ENCODE measurements around the gene DCTN5. TPM values are rescaled to one million over a fixed set of nuclear protein-coding genes. Genes with fewer than 3 reads are reported as not detected.
"Not testable (repeated sequence)": the region's sequence is repeated elsewhere in the genome, so short reads cannot be mapped to it uniquely, and the experiment has no call there.

DCTN5 gene
- polyA plus RNA-seq, 1 donor: 36.6 TPM

DNA sequence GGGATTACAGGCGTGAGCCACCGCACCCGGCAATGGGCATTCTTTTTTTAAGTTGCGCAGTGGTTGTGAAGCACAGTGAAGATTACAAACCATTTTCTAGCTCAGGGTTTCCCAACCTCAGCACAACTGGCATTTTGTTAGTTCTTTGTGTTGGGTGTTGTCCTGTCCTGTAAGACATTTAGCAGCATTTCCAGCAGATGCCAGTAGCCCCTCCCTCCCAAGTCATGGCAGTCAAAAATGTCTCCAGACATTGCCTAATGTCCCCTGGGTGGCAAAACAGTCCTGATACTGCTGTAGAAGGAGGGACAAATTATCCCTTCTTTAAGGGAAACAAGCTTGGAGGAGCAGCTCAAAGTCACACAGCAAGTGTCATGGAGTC is 53.0 kb downstream of the DCTN5 start:
- DNase-seq: no peak

DNA sequence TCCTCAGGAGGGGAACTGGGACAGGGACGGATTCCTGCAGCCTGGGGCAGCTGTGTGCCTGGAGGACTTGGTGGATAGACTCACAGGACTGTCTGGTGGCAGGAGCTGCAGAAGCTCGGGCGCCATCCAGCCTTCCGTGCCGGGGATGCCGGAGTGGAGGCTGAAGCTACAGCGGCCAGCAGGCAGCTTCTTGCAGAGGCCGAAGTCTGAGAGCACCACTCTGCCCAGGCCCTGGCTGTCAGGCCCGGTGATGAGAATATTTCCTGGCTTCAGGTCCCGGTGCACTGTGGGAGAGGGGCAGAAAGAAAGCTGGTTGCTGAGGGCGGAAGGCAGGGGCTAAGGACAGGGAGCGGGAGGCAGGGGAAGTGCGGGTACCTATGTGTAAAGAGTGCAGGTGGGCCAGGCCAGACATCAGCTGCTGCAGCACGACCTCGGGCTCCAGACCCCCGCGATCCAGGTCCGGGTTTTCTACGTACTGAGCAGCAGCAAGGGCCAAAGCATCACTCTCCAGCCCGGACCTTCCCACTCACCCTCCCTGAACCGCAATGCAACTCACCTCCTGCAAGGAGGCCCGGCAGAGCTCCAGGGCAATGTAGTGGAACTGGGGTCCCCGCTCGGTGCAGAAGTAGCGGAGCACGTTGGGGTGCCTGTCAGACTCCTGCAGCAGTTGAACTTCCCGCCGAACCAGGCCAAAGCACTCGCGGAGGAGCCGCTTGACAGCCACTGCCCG is 53.5 kb downstream of the DCTN5 start:
- DNase-seq: peak; percentile 15

DNA sequence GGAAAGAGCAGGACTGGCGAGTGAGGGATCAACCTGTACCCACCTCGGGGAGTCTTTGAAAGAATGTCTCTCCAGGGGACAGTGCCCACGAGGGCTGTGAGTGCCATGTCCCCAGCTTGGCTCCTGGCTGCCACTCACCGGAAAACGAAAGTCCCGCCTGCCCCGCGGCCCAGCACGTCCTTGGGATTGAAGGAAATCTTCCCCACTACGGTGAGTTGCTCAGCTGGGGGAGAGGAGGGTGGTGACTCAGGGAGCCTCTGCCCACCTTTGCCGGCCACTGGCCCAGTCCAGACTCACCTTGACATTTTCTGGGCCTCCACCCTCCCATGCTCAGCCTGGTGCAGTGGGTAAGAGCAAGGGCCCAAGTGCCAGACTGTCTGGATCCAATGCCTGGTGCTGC is 54.5 kb downstream of the DCTN5 start:
- DNase-seq: no peak

DNA sequence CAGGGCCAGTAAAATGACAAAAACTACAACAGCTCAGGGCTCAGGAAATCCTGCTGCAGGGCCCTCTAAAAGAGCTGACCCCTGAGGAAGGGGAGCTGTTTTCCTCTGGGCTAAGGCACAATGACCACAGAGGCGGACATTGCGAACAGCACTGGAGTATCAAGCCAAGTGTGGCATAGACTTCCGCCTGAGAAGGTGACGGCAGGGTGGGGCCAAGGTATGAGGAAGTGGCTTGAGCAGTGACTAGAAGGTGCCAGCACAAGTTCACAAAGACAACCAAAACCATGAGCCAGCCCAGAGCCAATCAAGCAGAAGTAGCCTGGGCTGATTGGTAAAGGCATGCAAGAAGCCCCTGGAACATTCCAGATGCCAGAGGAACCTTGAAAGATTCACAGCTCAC is 57.8 kb downstream of the DCTN5 start:
- DNase-seq: no peak

DNA sequence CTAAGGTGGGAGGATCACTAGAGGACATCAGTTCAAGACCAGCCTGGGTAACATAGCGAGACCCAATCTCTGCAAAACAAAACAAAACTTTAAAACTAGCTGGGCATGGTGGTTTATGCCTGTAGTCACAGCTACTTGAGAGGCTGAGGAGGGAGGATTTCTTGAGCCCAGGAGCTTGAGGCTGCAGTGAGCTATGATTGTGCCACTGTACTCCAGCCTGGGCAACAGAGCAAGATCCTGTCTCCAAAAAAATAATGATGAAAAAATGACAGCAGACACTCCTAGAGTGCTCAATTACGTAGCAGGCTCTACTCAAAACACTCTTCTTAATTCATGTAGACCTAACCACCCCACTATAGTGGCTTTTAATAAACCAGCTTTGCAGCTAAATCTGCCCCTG is 58.8 kb downstream of the DCTN5 start:
- no peak for DNase-seq

DNA sequence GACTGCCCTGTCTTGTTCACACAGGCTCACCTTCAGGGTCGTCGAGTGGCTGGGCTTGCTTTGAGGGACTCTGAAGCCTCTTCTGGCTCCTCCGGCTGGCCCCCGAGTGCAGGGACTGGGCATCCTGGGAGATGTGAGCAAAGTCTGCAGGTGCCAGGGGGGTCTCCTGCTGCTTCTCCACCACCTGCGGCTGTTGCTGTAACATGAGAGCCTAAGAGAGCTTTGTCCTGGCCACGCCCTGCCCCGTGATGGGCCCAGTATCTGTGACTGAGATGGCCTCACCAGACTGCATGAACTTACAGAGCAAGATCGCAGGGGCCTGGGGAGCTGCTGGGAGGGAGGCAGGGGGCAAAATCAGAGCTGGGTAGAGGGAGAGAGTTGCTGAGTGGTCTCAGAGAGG is 59.2 kb downstream of the DCTN5 start:
- no peak for DNase-seq

DNA sequence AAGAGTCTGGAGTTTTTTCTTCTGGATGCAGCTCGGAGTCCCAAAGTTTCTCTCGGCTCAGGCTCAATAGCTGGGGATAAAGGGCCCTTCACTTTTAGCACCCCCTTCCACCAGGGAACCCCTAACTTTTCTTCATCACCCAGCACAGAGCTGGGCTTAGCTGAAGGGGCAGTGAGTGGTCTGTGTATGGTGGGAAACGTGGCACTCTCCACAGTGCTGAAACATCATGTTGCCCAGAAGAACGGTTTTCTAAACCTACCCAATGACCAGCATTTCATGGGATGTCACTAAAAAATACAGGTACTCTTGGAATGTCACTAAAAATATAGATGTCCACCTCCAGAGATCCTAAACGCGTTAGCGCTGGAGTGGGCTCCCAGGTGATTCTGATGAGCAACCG is 59.8 kb downstream of the DCTN5 start:
- no peak for DNase-seq

DNA sequence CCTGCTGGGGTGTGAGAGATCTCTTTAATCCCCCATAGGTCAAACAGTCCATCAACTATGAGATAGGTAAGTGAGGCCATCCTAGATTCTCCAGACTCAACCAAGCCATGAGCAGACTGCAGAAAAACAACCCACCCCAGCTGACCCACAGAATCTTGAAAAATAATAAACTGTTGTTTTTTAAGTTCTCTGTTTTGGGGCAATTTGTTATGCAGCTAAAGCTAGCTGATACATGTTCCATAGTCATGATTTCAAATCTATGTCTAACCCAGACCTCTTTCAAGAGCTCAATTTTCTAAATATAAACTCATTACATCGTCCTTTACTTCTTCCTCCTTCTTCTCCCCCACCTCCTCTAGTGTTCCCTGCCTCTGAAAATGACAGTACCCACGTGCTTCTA is 61.7 kb downstream of the DCTN5 start:
- no peak for DNase-seq

DNA sequence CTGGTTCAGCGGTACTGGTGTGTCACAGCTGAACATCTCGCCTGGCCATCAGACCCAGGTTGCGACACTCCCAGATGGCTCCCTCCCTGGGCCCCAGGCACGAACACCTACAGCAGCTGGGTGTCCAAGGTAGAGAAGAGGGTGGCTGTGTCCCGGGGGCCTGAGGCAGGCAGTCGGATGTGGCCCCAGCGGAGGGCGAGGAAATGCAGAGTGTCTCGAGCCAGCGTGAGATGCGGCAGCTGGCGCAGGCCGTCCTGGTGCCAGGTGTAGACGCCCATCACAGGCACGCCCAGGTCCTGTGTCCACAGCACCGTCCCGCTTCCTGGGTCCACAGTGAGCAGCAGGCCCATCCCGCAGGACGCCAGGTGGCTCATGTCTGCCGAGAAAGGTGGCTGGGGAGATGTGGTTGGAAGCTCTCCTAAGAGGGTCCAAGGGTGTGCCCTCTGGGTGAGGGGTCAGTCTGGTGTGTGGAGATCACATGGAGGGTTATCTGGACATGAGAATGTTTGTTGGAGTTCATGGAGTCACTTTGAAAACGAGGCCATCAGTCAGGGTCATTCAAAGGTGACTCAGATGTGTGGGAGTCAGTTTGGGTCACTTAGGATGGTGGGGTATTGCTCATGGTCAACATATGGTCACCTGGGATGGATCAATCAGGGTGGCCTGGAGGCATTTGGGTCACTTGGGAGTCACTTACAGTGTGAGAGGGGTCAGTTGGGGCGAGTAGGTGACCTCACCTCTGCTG is 63.7 kb downstream of the DCTN5 start:
- no peak for DNase-seq

DNA sequence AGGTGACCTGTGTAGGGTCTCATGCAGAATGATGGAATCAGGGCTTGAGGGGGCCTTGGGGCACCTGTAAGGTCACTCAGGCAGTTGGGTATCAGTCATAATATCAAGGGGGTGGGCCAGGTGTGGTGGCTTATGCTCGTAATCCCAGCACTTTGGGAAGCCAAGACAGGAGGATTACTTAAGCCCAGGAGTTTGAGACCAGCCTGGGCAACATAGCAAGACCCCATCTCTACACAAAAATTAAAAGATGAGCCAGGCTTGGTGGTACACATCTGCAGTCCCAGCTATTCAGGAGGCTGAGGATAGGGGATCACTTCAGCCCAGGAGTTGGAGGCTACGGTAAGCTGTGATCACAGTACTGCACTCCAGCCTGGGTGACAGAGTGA is 64.2 kb downstream of the DCTN5 start:
- no peak for DNase-seq

DNA sequence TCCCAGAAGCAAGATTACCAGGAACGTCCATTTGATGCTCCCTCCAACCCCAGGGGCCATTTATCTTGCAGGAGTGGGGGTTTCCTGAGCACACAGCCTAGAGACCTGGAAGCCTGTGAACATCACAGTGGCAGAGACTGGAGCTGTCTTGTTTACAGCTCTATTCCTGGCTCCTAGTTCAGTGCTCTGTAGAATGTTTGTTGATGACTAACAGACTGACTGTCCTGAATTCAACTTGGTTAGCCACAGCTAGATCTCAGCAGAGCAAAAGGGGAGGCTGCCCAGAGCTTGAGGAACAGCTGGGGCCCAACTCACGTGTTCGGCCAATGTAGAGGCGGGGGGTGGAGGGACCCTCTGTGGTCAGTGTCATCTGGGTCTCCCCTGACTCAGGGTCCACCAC is 65.2 kb downstream of the DCTN5 start:
- no peak for DNase-seq

DNA sequence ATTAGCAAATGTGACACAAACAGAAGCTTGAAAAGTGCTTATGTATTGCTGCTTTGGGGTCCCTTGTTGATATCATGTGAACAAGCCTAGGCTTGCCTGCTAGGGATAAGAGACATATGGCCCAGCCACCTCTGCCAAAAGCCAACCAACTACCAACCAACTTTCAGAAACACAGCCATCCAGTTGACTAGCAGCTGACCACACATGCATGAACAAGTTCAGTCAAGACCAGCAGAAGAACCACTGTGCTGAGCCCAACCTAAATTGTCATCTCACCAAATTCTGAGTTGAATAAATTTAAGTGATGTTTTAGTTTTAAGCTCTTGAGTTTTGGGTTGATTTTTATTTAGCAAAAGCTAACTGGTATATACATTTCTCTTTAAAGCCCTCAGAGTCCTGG is 68.3 kb downstream of the DCTN5 start:
- DNase-seq: no peak

DNA sequence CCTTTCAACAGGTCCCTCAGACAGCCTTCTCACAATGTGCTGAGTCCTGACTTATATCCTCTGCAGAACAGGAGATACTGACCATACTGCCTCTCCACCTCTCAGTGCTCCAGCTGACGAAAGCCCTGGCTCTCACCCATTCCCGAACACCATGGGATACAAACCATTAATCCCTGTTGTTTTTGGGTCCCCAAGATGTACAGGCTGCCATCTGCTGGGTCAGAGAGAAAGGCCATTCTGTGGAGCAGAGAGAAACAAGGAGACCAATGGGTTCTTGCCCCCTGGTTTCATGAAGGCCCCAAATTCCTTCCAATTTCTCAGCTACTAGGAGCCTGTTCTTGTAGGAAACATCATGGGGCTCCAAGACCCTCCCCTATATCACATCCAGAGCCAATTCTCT is 68.7 kb downstream of the DCTN5 start:
- DNase-seq: no peak

DNA sequence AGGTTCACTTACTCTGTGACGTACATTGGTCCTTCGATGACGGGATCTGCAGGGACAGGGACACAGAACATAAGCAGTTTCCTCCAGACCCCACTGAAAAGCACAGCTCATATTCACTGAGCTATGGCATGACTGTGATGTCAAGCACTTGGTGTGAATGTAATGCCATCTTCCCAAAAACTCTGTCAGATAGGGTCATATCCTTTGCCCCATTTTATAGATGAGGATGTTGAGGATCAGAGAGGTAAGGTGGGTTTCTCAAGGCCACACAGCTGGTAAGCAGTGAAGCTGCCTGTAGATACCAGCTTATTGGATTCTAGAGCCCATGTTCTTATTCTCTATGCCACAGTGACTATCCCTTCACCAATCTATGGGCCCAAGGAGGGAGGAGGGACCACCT is 69.2 kb downstream of the DCTN5 start:
- no peak for DNase-seq

DNA sequence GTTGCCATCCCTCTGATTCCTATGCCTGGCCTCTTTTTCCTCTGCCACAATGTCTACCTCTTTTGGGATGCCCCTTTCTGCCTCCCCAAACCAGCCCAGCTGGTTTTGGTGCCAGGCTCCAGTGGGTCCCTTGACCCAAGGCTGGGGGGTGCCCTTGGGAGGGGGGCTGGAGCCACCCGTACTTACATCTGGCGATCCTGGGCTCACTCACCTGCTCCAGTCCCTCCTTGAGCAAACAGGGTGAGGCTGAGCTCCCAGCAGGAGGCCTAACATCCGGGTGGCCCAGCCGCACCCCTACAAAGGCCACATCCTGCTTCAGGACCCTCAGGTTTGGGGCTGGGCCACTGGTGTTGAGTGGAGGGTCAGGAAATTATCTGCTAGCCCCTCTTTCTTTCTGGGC is 70.5 kb downstream of the DCTN5 start:
- DNase-seq: no peak

DNA sequence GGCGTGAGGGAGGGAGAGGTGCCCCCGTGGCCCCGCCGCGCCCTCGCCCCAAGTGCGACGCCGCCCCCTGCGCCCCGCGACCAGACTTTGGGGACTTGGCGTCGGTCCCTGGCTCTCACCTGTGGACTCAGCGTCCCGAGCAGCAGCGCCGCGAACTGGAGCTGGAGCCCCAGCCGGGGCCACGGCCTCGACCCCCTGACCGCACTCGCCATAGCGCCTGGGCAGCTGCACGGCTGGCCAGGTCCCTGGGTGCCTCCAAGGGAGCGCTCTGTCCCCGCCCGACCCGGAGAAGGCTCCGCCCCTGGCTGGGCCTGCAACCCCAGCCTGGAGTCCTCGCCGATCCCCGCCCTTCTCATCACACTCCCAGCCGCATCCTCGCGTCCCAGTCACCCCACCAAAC is 71.7 kb downstream of the DCTN5 start, which contains the start of gene ERN2:
Gene ERN2 (minus strand): TSS at position 247 of the 400 bp plus-strand sequence. CDS start 35 bp downstream, at position 212.
- DNase-seq: no peak

DNA sequence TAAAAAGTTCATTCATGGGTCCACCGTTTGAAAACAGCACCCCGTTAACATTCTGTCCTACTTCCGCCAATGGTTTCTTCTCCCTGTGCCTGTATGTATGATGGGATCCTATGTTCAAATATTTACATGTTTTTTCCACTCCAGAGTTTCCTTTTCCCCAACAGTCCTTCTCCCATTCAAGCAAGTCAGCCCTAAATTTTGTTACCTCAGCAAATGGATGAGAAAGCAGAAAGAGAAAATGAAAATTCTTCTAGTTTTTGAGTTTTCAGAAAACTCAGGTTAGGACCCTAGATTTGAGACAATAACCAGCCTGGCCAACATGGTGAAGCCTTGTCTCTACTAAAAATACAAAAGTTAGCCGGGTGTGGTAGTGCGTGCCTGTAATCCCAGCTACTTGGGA is 75.2 kb downstream of the DCTN5 start:
- DNase-seq: no peak

DNA sequence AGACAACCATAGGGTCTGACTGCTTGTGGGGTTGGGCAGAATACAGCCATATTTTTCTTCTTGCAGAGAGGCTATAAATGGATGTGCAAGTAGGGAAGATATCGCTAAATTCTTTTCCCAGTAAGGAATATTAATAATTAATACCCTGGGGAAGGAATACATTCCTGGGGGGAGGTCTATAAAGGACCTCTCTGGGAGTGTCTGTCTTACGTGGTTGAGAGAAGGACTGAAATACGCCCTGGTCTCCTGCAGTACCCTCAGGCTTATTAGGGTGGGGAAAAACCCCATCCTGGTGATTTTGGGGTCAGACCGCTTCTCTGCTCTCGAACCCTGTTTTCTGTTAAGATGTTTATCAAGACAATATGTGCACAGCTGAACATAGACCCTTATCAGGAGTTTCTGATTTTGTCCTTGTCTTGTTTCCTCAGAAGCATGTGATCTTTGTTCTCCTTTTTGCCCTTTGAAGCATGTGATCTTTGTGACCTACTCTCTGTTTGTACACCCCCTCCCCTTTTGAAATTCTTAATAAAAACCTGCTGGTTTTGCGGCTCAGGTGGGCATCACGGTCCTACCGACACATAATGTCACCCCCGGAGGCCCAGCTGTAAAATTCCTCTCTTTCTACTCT is 81.5 kb downstream of the DCTN5 start:
- DNase-seq: not testable (repeated sequence)

DNA sequence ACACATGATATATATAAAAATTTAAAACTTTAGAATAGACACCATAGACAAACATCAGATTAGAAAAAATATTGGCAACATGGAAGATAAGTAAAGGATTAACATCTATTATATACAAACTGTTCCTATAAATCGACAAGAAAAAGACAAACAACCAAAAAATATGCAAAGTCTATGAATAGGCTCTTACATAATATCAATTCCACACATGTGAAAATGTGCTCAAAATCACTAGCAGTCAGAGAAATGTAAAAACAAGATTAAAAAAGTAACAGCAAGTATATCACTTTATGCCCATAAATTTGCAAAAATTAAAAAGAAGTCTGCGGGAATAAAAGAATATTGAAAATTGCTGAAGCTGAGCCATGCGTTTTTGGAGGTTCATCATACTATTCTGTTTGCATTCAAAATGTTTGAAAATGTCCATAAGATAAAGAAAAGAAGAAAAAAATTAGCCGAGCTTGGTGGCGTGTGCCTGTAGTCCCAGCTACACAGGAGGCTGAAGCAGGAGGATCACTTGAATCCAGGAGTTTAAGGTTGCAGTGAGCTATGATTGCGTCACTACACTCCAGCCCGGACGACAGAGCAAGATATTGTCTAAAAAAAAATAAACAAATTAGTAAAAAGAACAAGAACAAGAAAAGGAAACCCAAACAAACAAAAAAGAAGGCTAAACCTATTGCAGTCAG is 83.0 kb downstream of the DCTN5 start:
- no peak for DNase-seq

DNA sequence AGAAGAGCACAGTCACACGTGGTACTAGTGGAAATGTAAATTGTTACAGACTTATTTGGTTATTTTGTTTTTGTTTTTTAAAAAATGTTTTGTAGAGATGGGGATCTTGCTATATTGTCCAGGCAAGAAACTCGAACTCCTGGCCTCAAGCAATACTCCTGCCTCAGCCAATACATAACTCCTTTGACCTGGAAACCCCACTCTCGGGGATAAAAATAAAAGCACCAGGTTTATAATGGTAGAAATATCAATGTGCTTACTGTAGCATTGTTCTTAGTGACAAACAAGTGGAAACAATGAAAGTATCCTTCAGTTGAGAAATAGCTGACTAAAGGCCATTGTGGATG is 83.5 kb downstream of the DCTN5 start:
- no peak for DNase-seq

DNA sequence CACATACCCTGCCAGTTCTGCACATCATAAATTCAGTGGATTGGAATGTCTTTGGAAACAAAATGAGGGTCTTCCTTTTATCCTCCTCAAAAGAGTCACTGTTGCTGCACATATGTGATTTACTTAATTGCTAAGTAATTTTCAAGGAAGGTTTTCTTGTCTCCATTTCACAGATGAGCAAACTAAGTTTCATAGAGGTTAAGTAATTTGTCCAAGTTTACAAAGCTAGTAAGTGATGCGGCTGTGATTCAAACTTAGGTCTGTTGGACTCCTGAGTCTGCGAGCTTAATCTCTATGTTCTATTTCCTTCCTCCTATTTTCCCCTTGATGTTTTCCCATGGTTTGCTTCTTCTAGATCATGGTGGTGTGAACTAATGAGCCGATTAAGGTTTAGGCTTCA is 85.4 kb downstream of the DCTN5 start:
- DNase-seq: no peak
